ENCODE results near the gene AURKB.

Gene AURKB

GRCh38 chr17:8204761-8205555 is 5.4 kb downstream of the AURKB start:
- Histone ChIP-seq H3K4me1 (ENCODE audit: control insufficient read depth, low read depth, low read length) (peaks cover 3% of the 10 kb centered on the region), H3K36me3 (ENCODE audit: control insufficient read depth, low read depth, low read length) (peaks cover 41% of the 10 kb centered on the region), H3K27ac (ENCODE audit: low read length) (no peak overlapping the region), H3K9ac (ENCODE audit: low read length) (no peak overlapping the region), H3K4me3 (ENCODE audit: low read length) (no peak overlapping the region), H3K27me3 (ENCODE audit: control insufficient read depth, insufficient read depth, low read length) (no peaks in the 10 kb centered on the region), H3K9me3 (ENCODE audit: control insufficient read depth, low read depth, low read length) (no peaks in the 10 kb centered on the region)

- Histone ChIP-seq H3K36me3 (ENCODE audit: control insufficient read depth, low read depth, low read length) (no peaks in the 10 kb centered on the region), H3K9me3 (ENCODE audit: control insufficient read depth, low read depth, low read length) (no peaks in the 10 kb centered on the region), H3K4me1 (ENCODE audit: control insufficient read depth, low read depth, low read length) (peaks cover 16% of the 10 kb centered on the region), H3K9ac (ENCODE audit: low read length) (peak overlapping the region; percentile 64), H3K4me3 (ENCODE audit: low read length) (peak overlapping the region; percentile 71), H3K27me3 (ENCODE audit: control insufficient read depth, insufficient read depth, low read length) (peaks cover 19% of the 10 kb centered on the region), H3K27ac (ENCODE audit: low read length) (peak overlapping the region; percentile 19)
Observed at GRCh38 chr17:8192070-8192815, 18.1 kb downstream of the AURKB start.

- Histone ChIP-seq H3K4me1 (ENCODE audit: control insufficient read depth, low read depth, low read length) (peaks cover 16% of the 10 kb centered on the region), H3K27me3 (ENCODE audit: control insufficient read depth, insufficient read depth, low read length) (peaks cover 19% of the 10 kb centered on the region), H3K4me3 (ENCODE audit: low read length) (peak overlapping the region; percentile 69), H3K9ac (ENCODE audit: low read length) (no peak overlapping the region), H3K36me3 (ENCODE audit: control insufficient read depth, low read depth, low read length) (no peaks in the 10 kb centered on the region), H3K9me3 (ENCODE audit: control insufficient read depth, low read depth, low read length) (no peaks in the 10 kb centered on the region), H3K27ac (ENCODE audit: low read length) (no peak overlapping the region)
Observed at GRCh38 chr17:8190506-8190905, 19.9 kb downstream of the AURKB start.

- peaks cover 16% of the 10 kb centered on the region for H3K4me1 ChIP-seq (ENCODE audit: control insufficient read depth, low read depth, low read length)
Observed at GRCh38 chr17:8189711-8190477, 20.5 kb downstream of the AURKB start, which contains the start of gene BORCS6. Gene BORCS6, minus strand, starts transcription at chr17:8190180. Its CDS starts 40 bp downstream, at chr17:8190140.

GRCh38 chr17:8189041-8189710 is 21.2 kb downstream of the AURKB start:
- Histone ChIP-seq H3K4me3 (ENCODE audit: low read length) (peak overlapping the region; percentile 69), H3K36me3 (ENCODE audit: control insufficient read depth, low read depth, low read length) (no peaks in the 10 kb centered on the region), H3K27me3 (ENCODE audit: control insufficient read depth, insufficient read depth, low read length) (peaks cover 19% of the 10 kb centered on the region), H3K9me3 (ENCODE audit: control insufficient read depth, low read depth, low read length) (no peaks in the 10 kb centered on the region), H3K9ac (ENCODE audit: low read length) (no peak overlapping the region), H3K27ac (ENCODE audit: low read length) (no peak overlapping the region), H3K4me1 (ENCODE audit: control insufficient read depth, low read depth, low read length) (peaks cover 16% of the 10 kb centered on the region)

More at GRCh38 chr17:8189711-8190477, 20.5 kb downstream of the AURKB start, which contains the start of gene BORCS6:
- Histone ChIP-seq H3K9me3 (ENCODE audit: control insufficient read depth, low read depth, low read length) (no peaks in the 10 kb centered on the region), H3K27me3 (ENCODE audit: control insufficient read depth, insufficient read depth, low read length) (peaks cover 19% of the 10 kb centered on the region), H3K27ac (ENCODE audit: low read length) (no peak within 1 kb of the TSS), H3K9ac (ENCODE audit: low read length) (no peak within 1 kb of the TSS), H3K4me3 (ENCODE audit: low read length) (peak within 1 kb of the TSS; percentile 69), H3K36me3 (ENCODE audit: control insufficient read depth, low read depth, low read length) (no peaks in the 10 kb centered on the region)

- Histone ChIP-seq H3K4me3 (ENCODE audit: low read length) (peak overlapping the region; percentile 99), H3K27ac (ENCODE audit: low read length) (no peak overlapping the region), H3K9me3 (ENCODE audit: control insufficient read depth, low read depth, low read length) (no peaks in the 10 kb centered on the region), H3K27me3 (ENCODE audit: control insufficient read depth, insufficient read depth, low read length) (peaks cover 19% of the 10 kb centered on the region), H3K4me1 (ENCODE audit: control insufficient read depth, low read depth, low read length) (peaks cover 16% of the 10 kb centered on the region), H3K9ac (ENCODE audit: low read length) (no peak overlapping the region), H3K36me3 (ENCODE audit: control insufficient read depth, low read depth, low read length) (no peaks in the 10 kb centered on the region)
Observed at GRCh38 chr17:8188263-8188839, 22.0 kb downstream of the AURKB start.

GRCh38 chr17:8187517-8188262 is 22.7 kb downstream of the AURKB start:
- Histone ChIP-seq H3K4me3 (ENCODE audit: low read length) (peak overlapping the region; percentile 99), H3K27ac (ENCODE audit: low read length) (peak overlapping the region; percentile 93), H3K27me3 (ENCODE audit: control insufficient read depth, insufficient read depth, low read length) (peaks cover 19% of the 10 kb centered on the region), H3K36me3 (ENCODE audit: control insufficient read depth, low read depth, low read length) (no peaks in the 10 kb centered on the region), H3K9ac (ENCODE audit: low read length) (peak overlapping the region; percentile 79), H3K4me1 (ENCODE audit: control insufficient read depth, low read depth, low read length) (peaks cover 15% of the 10 kb centered on the region), H3K9me3 (ENCODE audit: control insufficient read depth, low read depth, low read length) (no peaks in the 10 kb centered on the region)

- H3K4me1 ChIP-seq (ENCODE audit: control insufficient read depth, low read depth, low read length): peaks cover 13% of the 10 kb centered on the region
Observed at GRCh38 chr17:8186787-8187516, 23.4 kb downstream of the AURKB start.

GRCh38 chr17:8186446-8186786 is 24.0 kb downstream of the AURKB start:
- Histone ChIP-seq H3K27ac (ENCODE audit: low read length) (no peak overlapping the region), H3K27me3 (ENCODE audit: control insufficient read depth, insufficient read depth, low read length) (peaks cover 19% of the 10 kb centered on the region), H3K9me3 (ENCODE audit: control insufficient read depth, low read depth, low read length) (no peaks in the 10 kb centered on the region), H3K9ac (ENCODE audit: low read length) (peak overlapping the region; percentile 57), H3K4me3 (ENCODE audit: low read length) (peak overlapping the region; percentile 99), H3K36me3 (ENCODE audit: control insufficient read depth, low read depth, low read length) (no peaks in the 10 kb centered on the region), H3K4me1 (ENCODE audit: control insufficient read depth, low read depth, low read length) (peaks cover 8% of the 10 kb centered on the region)

More at GRCh38 chr17:8186787-8187516, 23.4 kb downstream of the AURKB start:
- no peaks in the 10 kb centered on the region for H3K36me3 ChIP-seq (ENCODE audit: control insufficient read depth, low read depth, low read length)
- peak overlapping the region; percentile 93 for H3K27ac ChIP-seq (ENCODE audit: low read length)
- H3K27me3 ChIP-seq (ENCODE audit: control insufficient read depth, insufficient read depth, low read length): peaks cover 19% of the 10 kb centered on the region
- H3K9ac ChIP-seq (ENCODE audit: low read length): peak overlapping the region; percentile 79
- no peaks in the 10 kb centered on the region for H3K9me3 ChIP-seq (ENCODE audit: control insufficient read depth, low read depth, low read length)
- H3K4me3 ChIP-seq (ENCODE audit: low read length): peak overlapping the region; percentile 99
